TTC549 (cell line): ENCODE data around the gene PARP6.

Source experiments
- FAIRE-seq: peaks from 2 replicates; lab custom pipeline; 2012; peaks lifted over from hg19 to GRCh38; lab: Jason Lieb, UNC

PARP6 gene

DNA sequence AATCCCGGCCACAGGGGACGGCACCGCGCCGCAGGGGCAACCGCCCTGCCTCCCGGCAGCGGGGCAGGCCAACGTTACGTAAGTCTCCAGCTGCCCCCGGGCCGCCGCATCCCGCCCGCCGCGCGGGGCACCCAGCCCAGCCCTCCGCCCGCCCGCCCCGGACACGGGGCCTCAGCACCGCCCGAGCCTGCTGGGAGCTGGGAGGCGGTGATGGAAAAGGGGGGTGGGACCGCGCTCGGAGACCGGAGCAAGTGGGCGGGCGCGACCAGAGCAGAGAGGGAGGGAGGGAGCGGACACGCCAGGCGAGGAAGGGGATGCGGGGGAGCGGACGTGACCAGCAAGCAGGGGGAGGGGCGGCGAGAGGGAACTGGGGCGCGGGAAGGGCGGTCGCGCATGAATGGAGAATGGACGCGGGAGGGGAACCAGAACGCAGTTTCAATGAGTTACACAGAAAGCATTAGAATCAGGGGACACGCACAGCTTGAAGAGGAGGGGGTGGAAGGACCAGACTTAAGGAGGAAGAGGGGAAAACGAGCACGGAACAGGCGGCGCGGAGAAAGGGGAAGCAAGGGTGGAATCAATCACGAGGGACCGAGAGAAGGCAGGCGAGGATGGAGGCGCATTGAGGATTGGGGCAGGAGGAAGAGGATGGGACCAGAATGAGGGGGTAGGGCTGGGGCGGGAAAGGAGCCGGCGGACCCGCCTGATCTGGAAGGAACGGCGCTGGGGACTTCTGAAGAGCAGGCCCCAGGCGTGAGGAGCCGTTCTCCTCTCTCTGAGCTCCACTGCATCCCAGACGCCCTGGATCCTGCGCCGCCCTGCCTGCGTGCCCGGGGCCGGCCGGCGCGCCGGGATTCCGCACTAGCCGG, 41.9 kb downstream of the PARP6 start:
- FAIRE-seq: no peak

GRCh38 chr15:72229947-72230196, 42.5 kb downstream of the PARP6 start:
- no peak for FAIRE-seq

DNA sequence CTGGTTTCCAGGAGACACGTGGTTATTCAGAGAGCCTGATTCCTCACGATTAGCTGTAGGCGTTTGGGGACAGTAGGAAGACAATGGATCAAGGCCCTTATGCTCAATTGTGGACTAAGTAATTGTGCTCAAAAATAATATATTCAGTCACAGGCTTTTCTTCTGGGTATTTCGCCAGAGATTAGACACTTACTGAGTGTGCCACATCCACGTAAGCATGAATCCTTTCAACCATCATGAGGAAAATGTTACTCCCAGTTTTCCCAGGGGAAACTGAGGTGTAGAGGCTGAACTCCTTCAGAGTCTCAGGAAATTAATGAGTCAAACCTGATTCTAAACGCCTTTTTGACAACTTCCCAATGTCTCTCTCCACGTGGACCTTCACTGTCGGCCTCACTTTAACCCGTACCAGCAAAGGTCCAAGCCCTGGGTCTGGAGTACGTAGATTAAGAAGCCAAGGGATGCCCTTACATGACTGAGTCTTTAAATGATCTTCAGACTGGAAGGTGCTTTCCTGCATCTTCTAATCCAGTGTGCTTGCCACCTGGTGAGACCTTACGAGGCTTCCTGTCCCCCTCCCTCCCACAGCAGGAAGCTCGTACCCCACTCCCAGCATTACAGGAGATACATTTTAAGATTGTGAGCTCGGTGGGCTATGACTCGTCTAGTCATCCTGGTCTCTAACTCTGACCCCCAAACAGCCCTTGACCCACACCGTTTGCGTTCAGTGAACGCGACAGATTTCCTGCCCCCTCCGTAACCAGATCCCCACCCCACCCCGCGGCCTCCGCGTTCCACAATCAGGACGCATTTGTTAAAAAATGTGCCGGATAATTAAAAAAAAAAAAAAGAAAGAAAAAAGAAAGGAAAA, 43.0 kb downstream of the PARP6 start:
- no peak for FAIRE-seq

- FAIRE-seq: no peak
These were observed 44.6 kb downstream of the PARP6 start for GRCh38 chr15:72227720-72228119.

DNA sequence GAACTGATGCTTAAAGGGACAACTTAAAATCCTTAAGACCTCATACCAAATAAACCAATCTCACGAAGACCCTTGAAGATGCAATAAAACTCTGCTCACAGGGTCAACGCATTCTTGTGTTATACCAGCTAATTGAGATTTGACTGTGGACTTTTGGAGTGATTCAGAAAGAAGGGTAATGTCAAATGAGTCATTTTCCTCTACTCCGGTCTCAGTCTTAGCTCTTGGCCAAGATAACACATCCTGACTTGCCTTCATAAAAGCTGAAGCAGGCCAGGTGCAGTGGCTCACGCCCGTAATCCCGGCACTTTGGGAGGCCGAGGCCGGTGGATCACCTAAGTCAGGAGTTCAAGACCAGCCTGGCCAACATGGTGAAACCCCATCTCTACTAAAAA, 45.2 kb downstream of the PARP6 start:
- no peak for FAIRE-seq

GRCh38 chr15:72223278-72223677, 49.1 kb downstream of the PARP6 start:
- no peak for FAIRE-seq

- no peak for FAIRE-seq
These were observed 50.0 kb downstream of the PARP6 start for GRCh38 chr15:72222393-72222792.

DNA sequence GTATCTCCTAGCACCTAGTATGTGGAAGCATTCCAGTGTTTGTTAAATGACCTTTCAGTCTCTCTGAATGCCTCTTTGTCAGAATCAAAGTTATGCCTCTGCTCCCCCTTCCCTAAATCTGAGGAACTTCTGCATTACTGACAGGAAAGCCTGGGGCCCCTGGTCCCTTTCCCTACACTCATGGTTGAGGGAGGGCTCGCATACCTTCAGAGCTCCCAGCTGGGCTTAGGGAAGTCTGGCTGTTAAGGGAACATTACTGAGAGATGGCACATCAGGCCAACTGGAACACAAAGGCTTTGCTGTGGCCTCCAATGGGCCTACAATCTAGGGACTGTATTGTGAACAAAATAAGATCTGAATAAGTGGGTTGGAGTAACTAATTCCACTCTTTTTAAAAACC, 51.7 kb downstream of the PARP6 start:
- FAIRE-seq: no peak

DNA sequence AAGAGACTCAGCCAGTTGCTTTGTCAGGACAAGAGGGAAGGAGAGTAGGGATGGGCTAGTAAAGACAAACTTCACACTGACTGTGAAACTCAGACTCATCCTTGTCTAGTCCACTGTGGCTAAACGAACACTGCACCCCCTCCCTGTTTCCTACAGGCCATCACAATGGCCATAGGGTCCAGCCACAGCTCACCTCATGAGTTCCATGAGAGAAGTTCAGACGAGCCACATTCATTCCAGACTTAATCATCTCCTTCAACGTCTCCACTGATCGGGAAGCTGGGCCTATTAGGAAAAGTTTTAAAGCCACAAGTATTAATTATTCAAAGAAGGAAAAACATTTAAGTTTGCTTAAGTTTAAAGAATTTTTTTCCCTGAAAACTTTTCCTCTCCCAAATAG, 55.1 kb downstream of the PARP6 start:
- no peak for FAIRE-seq

- no peak for FAIRE-seq
These were observed 56.3 kb downstream of the PARP6 start for GRCh38 chr15:72216079-72216478.

DNA sequence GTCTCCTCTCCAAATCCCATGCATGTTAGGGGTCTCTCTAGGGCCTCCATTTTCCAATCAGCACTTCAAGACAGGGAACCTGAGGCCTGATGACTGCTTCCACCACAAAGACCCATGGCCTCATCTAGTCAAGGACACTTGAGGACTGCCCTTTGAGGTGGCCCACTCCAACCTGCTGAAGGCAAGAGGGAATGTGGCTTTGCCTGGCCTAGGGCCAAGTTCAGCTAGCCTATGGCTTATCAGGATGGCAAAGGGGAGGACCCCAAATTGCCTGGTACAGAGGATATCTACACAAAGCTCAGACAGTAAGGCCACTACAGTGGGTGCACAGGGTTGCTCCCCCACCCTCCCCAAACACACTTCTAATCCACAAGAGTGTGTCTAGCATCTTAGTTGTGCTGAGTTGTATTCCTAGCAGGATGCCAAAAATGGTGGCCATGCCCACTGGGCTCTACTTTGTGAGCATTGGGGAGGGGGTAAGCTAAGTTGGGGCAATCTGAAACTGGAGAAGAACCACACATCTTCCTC, 64.7 kb downstream of the PARP6 start:
- FAIRE-seq: no peak

DNA sequence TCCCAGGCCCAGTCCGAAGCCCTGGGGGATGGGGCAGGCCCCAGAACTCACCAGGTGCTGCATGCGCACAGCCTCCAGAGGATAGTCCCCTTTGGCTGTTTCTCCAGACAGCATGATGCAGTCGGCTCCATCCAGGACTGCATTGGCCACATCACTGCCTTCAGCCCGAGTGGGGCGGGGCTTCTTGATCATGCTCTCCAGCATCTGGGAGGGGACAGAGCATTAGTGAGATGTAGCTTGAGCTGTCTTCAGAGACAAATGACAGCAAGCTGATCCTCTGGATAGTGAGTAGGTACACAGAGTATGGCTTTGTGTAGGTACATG, 65.7 kb downstream of the PARP6 start:
- no peak for FAIRE-seq

DNA sequence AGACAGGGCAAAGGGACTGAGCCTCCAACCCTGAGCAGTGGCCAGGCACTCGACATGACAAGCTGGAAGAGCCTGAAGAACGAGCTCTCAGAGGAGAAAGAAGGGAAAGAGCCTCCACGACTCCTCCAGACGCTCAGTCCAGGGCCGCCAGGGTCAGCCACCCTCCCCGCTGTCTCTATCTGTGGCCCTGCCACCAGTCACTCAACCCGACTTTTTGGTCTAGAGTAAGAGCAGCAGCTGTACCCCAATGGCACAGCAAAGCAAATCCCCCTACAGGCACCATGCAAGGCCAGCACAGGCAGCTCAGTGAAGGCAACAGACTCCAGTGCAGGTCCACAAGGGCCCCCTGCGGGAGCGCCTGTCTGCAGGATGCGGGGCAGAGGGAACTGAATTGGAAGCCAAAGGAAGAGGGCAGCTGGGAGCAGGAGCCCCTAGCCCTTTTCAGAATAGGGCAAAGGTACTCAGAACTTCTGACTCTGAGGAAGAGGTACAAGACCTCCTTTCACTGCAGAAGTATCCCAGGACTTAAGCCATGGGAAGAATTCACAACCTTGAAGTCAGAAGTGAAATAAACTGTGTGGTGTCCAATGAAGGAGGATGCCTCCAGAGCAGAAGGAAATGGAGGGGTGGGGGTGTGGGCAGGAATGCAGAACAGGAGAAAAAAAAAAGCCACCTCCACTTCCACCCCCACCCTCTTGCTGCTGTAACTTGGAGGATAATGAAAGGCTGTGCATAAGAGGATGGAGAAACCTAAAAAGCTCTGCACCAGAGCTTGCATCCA, 66.3 kb downstream of the PARP6 start:
- FAIRE-seq: no peak

- FAIRE-seq: no peak
These were observed 67.1 kb downstream of the PARP6 start for GRCh38 chr15:72205273-72205672.

DNA sequence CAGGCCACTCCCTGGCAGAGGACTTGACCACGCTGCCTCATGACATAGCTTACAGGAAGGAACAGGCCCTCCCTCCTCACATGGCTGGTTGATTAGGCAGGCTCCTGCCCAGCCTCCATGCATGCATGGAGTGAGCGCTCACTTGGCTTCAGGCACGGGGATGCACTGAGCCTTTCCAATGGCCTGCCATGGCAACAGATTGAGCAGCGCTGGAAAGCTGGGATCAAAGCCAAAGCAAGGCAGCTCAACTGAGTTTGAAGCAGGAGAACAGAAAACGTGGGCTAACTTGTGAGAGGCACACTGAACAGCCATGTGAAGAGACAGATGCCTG, 68.9 kb downstream of the PARP6 start:
- FAIRE-seq: no peak

GRCh38 chr15:72202801-72203506, 69.4 kb downstream of the PARP6 start:
- FAIRE-seq: no peak

GRCh38 chr15:72202302-72202701, 70.1 kb downstream of the PARP6 start:
- no peak for FAIRE-seq

DNA sequence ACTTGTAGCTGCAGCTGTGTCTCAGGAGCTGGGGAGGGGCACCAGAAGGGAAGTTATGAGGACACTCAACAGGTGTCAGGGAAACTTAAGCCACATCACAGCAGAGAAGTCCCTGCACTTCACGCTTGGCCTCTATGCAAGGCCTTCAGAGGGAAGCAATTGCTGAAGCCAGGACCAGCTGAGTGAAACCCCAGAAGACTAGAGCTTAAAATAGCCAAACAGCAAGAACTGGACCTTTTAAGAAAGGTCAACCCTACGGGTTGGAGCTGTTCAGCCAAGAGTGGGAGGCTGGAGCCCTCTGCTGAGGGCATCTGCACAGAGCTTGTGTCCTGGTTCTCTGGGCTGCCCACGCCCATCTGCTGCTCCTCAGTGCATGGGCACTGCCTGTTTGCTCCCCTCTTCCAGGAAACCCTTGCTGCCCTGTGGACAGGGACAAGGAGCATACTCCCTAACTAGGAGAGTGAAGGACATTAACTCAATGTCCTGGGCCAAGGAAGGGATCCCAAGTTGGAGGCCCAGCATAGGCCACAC, 70.9 kb downstream of the PARP6 start:
- FAIRE-seq: no peak

- no peak for FAIRE-seq
These were observed 71.7 kb downstream of the PARP6 start for GRCh38 chr15:72200395-72201237.

GRCh38 chr15:72199721-72200212, 72.6 kb downstream of the PARP6 start:
- FAIRE-seq: no peak

GRCh38 chr15:72199205-72199515, 73.2 kb downstream of the PARP6 start:
- no peak for FAIRE-seq
